ENCODE data around the gene SNCAIP. TPM values are rescaled to one million over a fixed set of nuclear protein-coding genes. Genes with fewer than 3 reads are reported as not detected.
A peak's percentile ranks its signal among the peaks of the same experiment; 100 is the strongest.
"Not testable (repeated sequence)": the region's sequence is repeated elsewhere in the genome, so short reads cannot be mapped to it uniquely, and the experiment has no call there.

The SNCAIP gene
- total RNA-seq, 1 donor from 2014 or later: 1.7 TPM

DNA sequence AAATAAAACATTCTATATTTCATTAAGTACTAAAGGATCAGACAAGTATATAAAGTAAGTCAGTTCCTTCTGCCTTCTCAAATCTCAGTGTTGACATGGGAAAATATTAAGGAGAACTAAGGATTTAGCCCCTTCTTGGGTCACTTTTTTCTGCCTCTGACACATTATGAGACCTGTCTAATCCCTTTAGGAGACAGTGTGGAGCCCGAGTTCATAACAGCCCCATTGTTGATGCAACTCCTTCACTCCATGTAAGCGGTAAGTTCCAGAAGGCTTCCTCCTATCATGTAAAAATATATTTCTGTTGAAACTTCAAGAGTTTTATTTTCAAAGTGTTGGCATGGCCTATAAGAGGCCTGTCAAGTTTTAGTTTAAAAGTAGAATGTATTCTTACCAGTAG is 152.2 kb downstream of the SNCAIP start:
- DNase-seq (ENCODE audit: low read depth): no peak

DNA sequence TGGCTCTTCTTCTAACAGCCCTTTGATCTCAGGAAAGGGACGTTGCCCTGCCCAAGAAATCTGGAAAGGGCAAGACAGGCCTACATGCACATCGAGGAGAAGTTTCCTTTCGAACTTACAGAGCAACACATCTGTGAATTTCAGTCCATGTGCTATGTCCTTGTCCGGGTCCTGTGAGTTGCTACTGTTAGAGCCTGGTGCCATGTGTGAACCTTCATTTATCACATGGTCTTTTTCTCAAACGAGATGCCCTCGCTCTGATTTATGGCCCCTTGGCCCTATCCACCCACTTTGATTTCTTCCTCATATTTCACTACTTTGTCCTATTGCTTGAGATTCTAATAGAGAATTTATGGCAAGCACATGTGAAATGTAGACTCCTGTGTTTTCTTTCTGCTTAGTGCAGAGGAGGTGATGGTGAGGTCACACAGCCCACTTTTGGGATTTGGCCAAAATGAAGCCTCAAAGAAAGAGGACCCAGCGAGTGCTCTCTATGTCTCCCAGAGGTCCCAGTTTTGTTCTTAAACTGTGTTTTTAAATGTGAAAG is 153.1 kb downstream of the SNCAIP start:
- DNase-seq (ENCODE audit: low read depth): no peak

DNA sequence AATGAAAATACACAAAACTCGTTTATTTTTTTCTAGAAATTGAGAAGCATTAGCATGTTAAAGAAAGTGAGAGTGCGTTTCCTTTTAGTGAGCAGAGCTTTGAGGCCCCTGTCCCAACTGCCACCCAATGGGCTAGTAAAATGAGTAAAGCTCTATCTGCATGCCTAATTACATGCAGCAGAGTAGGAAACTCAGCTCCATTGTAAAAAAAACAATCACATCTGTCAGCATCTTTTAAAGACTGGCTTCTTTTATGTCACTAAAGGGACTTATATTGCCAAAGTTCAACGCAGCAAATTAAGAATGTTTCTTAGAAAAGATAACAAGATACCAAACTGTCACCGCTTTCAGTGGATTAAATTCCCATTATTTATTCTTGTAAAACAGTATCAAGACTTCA is 154.0 kb downstream of the SNCAIP start:
- no peak for DNase-seq (ENCODE audit: low read depth)

DNA sequence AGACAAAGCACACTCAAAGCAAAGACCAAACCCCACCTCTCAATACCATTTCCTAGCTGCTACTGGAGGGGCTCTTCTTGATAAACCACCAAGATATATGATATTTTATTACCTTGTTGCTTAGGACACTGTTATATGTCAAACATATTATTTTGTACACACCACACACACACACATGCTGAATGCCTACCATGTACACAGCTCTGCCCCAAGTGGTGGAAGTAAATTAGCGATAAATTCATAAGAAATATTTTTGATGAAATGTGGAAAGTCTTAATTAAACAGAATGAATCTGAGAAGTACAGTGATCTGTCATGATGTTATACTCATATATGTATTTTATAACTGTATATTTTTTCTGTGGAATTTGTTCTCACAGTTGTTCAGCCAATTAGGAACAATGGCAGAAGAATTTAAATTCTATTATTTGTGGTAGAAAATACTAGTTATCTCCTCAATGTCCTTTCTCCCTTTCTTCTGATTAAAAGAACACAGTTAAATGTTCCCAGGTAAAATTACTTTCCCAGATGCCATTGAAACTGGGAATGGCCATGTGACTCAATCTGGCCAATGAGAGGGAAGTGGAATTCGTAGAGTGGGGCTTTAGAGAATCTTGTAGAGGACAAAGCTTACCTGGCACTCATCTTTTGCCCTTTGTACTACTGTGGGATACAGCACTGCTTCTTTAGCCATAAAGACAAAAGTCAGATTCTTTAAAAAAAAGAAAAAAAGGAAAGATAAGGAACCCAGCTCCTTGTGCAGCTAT is 156.5 kb downstream of the SNCAIP start:
- no peak for DNase-seq (ENCODE audit: low read depth)

DNA sequence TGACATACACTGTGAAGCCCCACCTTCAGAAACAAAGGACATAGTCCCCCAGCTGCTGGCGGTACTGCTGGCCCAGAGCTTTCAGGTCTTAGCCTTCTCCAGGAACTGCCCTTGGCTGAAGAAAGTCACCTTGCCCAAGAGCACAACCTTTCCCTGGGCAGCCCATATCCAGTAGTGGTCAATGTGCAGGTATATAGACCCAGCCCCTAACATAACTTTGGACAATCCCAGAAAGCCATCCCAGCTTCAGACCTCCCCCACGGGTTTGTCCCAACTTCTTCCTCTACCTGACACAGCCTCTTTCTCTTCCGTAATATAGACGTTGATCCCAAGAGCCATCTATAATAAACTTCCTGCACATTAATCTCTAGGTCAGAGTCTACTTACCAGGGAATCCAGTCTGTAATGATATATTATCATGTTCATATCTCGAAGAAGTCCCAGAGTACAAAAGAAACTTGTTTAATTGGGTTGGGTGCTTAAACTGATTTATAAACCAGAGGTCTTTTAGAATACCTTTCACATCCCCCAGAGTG is 157.4 kb downstream of the SNCAIP start:
- no peak for DNase-seq (ENCODE audit: low read depth)

DNA sequence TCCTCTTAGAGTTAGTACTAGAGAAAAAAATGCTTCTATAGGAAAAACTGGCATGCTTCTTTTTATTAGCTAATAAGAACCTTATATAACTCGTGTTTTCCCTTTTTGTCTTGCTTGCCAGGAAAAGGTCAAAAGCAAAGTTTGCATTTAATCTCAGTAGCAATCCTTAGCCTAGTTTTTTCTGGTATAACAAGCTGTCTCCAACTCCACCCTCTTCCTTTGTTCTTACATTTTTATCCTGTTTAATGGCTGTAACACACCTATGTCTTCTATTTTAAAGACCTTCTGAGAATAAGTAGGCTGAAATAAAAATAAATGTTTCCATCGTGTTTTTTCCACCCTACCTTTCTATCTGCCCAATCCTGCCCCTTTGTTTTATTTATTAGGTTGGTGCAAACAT is 158.3 kb downstream of the SNCAIP start:
- no peak for DNase-seq (ENCODE audit: low read depth)

DNA sequence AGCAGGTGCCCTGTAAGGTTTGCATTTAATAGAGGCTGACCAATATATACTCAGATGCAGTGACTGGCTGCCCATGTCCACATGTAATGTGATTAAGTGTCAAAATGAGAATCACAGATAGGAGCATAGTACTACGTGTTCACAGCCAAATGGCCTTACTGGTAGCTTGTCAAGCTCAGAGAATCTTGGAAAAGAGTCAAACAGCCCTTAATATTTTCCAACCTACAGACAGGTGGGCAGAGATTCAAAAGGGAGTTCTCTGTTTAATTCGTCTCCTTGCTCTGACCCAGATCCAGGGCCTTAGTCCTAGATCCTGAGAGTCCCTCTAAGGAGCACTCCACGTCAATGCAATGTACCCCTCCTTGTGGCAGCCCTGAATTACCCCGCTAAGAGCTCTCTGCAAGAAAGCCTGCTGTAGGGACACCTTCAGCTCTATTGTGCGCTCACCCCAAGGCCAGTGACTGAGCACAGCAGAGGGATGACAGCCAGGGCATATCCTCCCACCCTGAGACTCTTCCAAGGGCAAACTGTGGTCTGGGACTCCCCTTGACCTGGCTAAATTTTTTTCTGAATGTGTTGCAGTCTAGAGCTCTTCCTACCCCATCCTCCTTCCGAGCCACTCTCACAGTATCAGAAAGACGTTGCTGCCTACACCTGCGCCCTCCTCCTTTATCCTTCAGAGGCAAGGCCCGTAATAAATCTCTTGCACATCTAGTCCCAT is 159.2 kb downstream of the SNCAIP start:
- no peak for DNase-seq (ENCODE audit: low read depth)

DNA sequence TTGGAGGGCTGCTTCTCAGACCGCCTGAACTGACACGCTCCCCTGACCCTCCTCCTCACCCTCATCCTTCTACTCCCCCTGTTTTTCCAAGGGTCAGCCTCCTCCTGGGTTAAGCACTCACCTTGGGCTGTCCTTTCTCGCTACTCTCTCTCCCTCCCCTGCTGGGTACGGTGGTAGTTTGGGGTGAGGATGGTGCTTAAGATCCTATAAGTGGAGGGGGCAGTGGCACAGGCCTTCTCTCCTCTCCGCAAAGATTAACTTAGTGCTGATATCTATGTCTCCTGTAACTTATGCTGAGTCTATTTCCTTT is 159.7 kb downstream of the SNCAIP start:
- no peak for DNase-seq (ENCODE audit: low read depth)

DNA sequence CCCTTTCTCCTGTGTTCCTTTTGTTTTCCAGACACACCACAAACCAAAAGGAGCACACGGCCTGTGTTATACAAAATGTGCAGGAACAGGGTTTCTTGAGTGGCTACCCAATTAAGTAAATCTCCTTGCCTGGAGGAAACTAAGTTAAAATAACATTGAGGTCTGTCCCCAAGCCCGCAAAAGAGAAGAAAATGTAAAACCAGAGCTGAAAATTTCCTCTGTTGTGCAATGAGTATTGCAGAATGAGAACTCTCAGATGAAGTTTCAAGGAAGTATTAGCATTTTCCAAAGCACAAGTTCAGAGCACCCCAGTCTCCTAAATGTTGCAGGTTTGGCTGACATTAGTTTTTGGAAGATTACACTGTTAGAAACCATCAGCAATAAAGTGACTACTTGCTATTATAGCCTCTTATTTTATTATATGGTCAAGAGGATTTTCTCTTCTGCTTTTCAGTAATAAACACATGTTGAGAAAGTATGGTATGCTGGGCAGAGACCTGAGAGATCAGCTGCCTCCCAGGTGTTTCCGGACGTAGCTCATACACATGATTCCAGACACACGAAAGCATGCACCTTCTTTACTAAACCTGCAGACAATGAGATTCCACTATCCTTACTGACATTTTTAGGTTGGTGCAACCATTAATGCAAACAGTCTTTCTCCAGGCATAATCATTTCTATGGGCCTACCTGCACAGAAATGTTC is 161.3 kb downstream of the SNCAIP start:
- peak; percentile 74 for DNase-seq (ENCODE audit: low read depth)

DNA sequence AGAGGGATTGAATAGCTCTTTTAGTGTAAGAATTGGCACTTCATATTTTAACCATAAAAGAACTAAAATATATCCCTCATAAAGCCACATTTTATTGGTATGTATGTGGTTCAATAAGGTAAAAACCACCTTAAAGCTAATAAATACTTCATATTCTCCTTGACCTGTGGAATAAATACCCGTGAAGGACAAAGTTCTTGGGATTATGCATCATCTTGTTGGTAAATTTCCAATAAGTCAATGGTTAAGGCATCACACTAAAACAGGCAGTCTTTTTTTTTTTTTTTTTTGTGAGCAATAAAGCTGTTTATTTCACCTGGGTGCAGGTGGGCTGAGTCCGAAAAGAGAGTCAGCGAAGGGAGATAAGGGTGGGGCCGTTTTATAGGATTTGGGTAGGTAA is 161.9 kb downstream of the SNCAIP start:
- DNase-seq (ENCODE audit: low read depth): no peak

DNA sequence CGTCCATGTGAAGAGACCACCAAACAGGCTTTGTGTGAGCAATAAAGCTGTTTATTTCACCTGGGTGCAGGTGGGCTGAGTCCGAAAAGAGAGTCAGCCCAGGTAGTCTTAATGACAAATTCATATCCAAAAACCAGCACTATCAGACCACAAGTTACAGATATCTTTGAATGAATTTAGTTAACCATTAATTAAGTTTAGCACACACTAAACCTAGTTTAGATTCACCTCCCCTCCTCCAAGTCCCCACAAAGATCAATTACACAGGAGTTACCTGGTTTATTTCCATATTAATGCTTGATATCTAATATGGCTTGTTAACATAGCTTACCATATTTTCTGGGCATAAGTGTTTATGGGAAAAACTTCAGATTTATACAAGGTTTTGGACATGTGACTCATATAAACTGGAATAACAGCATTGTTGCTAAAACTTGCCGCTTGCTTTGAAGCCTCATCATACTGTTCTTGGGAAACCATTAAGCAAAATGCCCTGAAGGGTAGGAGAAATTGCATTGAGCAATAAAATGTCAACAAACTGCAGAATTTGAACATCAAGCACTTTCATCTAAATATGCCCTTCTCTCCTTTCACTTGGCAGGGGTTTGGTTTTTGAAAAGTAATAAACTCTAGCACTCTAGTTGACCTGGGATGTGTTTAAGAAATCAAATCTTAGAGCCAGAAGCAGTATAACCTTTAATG is 166.9 kb downstream of the SNCAIP start:
- peak; percentile 98 for DNase-seq (ENCODE audit: low read depth)

DNA sequence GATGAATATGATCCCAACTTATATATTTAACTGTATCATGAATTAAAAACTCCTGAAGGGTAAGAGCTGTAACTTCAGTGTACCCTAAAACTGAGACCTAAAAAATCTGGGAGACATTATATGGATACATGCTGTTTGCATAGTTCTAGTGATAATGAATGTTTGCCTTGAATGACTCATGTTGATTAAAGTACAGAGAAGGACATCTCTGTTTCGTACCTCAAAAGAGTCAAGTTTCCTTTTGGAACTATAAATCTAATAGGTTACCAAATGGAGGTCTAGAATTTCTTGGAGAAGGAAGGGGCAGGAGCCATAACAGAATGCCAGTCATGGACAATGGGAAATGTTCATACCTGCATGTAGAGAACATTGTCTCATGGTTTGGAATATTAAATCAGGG is 168.1 kb downstream of the SNCAIP start:
- DNase-seq (ENCODE audit: low read depth): peak; percentile 21

DNA sequence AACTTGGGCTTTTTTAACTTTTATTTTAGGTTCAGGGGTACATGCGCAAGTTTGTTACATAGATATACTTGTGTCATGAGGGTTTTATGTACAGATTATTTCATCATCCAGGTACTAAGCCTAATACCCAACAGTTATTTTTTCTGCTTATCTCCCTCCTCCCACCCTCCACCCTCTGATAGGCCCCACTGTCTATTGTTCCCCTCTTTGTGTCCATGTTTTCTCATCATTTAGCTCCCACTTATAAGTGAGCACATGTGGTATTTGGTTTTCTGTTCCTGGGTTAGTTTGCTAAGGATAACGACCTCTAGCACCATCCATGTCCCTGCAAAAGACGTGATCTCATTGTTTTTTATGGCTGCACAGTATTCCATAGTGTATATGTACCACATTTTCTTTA is 172.1 kb downstream of the SNCAIP start:
- no peak for DNase-seq (ENCODE audit: low read depth)

DNA sequence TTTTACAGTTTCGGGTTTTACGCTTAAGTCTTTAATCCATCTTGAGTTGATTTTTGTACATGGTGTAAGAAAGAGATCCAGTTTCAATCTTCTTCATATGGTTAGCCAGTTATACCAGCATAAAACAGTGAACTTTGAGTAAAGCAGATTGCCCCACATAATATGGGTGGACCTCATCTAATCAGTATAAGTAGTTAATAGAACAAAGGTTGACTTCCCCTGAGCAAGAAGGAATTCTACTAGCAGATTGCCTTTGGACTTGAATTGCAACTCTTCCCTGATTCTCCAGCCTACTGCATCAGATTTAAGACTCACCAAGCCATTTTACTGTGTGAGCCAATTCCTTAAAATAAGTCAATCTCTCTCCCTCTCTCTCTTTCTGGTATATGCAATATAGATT is 173.2 kb downstream of the SNCAIP start:
- DNase-seq (ENCODE audit: low read depth): no peak

DNA sequence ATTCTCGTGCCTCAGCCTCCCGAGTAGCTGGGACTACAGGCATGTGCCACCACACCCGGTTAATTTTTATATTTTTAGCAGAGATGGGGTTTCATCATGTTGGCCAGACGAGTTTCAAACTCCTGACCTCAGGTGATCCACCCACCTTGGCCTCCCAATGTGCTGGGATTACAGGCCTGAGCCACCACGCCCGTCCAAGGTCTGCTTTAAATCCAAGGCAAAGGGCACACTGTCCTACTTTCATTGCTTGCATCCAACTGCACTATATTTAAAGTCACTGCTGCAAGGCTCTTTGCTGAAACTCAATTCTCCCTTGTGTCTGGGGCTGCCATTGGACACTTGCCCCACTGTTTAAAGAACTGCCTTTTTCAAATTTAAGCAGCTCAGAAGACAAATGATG is 174.6 kb downstream of the SNCAIP start:
- DNase-seq (ENCODE audit: low read depth): not testable (repeated sequence)

DNA sequence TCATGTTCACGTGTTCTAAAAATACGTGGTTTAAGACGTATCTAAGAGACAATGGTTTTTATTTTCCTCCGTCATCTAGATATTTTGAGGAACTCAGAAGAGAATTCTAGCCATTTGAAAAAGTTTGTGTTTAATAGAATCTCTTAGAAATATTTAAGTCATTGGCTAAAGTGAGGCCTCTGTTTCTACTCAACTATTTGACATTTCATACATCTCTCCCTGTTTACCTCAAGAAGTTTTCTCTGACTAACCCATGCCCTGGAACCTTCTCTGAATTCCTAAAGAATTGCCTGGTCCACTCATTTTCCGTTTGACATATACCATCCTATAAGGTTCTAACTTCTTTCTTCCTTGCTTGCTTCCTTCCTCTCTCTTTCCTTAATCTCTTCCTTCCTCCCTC is 178.7 kb downstream of the SNCAIP start:
- DNase-seq (ENCODE audit: low read depth): no peak

DNA sequence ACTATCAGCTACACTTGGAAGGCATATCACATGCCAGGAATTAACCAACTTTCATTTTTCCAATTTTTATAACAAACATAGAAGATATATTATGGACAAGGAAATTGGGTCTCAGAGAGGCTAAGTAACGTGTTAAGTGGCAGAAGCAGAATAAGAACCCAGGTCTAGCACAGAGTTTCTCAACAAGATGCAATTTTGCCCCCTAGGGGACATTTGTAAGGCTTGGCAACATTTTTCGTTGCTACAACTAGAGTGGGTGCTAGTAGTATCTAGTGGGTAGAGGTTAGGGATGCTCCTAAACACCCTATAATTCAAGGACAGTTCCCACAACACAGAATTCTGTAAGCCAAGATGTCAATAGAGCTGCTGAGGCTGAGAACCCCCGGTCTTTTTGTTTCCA is 180.6 kb downstream of the SNCAIP start:
- DNase-seq (ENCODE audit: low read depth): no peak

DNA sequence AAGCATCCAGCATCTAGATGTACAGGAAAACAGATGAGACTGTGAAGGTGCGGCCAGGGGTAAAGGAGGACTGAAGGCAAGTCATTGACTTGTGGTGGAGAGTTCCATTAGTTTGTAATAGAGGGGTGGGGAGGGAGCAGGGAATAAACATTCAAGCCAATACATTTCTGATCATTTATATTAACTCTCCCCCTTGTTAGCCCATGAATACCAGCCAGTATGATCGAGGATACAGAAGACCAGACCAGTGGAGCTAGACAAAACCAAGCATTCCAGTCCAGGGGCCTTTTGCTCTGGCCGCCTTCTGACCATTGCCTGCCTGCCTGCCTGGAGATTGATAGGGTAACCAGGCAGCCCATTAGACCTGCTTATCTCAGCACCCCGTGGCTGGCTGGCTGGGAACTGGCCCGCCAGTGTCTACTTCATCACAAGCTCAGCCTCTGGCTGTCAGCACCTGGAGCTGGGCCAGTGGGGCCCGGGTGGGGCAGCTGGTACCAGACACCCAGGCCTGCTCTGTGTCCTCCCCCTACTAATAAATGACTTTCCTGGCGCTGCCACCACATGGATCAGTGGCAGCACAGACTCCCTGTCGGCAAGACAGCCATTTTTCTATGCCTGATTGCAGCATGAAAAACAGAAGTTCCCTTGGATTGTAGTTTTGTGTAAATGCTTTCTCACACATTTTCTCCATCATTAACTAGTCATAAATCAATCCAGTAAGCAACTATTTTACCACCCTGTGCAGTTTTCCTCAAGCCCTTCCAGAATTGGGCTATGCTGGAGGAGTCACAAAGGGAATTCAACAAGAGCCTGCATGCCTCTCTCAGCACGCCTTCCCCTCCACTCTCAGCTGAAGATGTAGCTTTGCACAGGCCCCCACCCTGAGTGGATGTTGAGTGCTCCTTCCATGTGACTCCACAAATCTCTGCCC is 181.3 kb downstream of the SNCAIP start:
- peak; percentile 40 for DNase-seq (ENCODE audit: low read depth)

DNA sequence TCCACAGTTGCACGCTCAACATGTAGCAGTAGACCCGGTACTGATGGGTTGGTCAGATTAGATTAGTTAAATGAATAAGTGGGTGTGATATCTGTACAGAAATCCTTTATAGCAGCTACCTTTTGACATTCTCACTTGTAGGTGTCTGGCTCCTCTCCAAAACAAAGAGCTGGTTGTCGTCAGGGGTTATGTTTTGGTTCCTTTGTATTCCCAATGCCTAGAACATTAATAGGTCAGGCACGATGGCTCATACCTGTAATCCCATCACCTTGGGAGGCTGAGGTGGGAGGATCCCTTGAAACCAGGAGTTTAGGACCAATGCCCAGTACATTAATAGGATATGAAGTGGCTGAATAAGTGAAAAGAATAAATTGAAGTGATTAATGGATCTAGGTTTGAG is 182.1 kb downstream of the SNCAIP start:
- DNase-seq (ENCODE audit: low read depth): no peak

DNA sequence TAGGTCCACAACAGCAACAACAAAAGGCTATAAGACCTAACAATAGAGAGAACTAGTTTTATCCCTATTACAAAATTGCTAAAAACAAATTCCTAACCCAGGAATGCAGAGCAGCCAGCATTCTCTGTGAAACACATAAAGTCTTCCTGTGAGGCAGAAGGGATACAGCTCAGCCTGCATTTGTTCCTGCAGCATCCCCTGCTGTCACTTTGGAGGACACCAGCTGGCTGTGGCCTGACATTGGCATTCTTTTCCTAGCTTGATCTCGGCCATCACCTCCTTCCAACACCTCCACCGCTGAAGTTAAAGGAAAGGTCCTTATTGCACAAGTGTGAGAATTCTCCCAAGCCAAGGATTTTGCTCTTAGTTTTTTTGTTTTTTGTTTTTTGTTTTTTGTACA is 186.1 kb downstream of the SNCAIP start:
- DNase-seq (ENCODE audit: low read depth): peak; percentile 27

DNA sequence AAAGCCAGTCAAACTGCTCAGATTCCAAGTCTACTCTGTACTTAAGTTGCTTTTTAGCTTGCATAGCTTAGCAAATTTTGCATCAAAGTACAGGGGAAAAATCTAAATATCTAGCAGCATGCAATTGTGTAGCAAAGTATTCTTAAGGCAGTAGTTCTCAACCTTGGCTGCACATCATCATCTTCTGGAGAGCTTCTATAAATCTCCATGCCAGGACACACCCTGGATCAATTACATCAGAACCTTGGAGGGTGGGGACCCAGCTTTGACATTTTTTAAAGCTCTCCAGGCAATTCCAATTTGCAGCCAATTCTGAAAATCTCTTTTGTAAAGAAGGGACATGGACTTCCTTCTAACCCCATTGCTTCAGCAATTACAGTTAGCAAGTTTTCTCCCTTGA is 187.5 kb downstream of the SNCAIP start:
- no peak for DNase-seq (ENCODE audit: low read depth)

Data from renal cortical epithelial cell (primary cell).